ENCODE measurements around the gene RPS15.

DNA sequence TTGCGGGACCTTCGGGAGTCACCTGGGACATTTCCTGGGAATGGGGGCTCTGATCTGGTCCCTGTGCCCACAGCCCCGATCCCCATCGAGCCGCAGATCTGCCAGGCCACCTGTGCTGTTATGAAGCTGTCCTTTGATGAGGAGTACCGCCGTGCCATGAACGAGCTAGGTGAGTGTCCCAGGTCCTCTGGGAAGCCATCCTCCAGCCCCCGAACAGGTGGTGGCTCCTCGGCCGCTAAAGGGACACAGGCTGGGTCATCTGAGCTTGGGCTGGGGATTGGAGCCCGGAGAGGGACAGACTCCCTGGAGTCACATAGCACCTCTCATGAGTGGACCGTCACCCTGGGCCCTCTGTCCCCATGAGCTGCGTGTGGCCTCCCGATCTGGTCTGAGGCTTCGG is 19.7 kb downstream of the RPS15 start:
- TF ChIP-seq, protein P1, sequence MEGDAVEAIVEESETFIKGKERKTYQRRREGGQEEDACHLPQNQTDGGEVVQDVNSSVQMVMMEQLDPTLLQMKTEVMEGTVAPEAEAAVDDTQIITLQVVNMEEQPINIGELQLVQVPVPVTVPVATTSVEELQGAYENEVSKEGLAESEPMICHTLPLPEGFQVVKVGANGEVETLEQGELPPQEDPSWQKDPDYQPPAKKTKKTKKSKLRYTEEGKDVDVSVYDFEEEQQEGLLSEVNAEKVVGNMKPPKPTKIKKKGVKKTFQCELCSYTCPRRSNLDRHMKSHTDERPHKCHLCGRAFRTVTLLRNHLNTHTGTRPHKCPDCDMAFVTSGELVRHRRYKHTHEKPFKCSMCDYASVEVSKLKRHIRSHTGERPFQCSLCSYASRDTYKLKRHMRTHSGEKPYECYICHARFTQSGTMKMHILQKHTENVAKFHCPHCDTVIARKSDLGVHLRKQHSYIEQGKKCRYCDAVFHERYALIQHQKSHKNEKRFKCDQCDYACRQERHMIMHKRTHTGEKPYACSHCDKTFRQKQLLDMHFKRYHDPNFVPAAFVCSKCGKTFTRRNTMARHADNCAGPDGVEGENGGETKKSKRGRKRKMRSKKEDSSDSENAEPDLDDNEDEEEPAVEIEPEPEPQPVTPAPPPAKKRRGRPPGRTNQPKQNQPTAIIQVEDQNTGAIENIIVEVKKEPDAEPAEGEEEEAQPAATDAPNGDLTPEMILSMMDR (IDR thresholded peaks at IDR 0.05; ENCODE audit: low read length), result no peak
- TF ChIP-seq EZH2 (IDR thresholded peaks at IDR 0.05; ENCODE audit: borderline replicate concordance, low read length), result no peak
